ENCODE data around the gene C1orf232. TPM values are rescaled to one million over a fixed set of nuclear protein-coding genes. Genes with fewer than 3 reads are reported as not detected.

C1orf232 gene
- total RNA-seq, 1 experiment from 2014 or later: not detected

Other genes with a start within 250 kb of the C1orf232 start
- 11.1 and 13.0 TPM in 2 replicates for gene PAFAH2, start 170.9 kb downstream of the C1orf232 start, total RNA-seq (2014; rRNA removed; shearing (Covaris generic))
- gene EXTL1, start 147.2 kb downstream of the C1orf232 start, total RNA-seq (2014; rRNA removed; shearing (Covaris generic)): 0.38 and 1.1 TPM in 2 replicates
- 0.17 TPM in 1 of 2 replicates, not detected in the other for gene SLC30A2, start 122.8 kb downstream of the C1orf232 start, total RNA-seq (2014; rRNA removed; shearing (Covaris generic))
- 0.07 and 0.11 TPM in 2 replicates for gene TRIM63, start 101.3 kb downstream of the C1orf232 start, total RNA-seq (2014; rRNA removed; shearing (Covaris generic))
- gene PDIK1L, start 57.1 kb downstream of the C1orf232 start, total RNA-seq (2014; rRNA removed; shearing (Covaris generic)): 5.9 and 6.0 TPM in 2 replicates
- gene FAM110D, start 9.9 kb downstream of the C1orf232 start, total RNA-seq (2014; rRNA removed; shearing (Covaris generic)): 1.00 and 2.7 TPM in 2 replicates
- gene ZNF593, start 945 bp upstream of the C1orf232 start, total RNA-seq (2014; rRNA removed; shearing (Covaris generic)): 32.8 and 59.0 TPM in 2 replicates
- 0.22 TPM in 1 of 2 replicates, not detected in the other for gene ZNF593OS, start 2.9 kb upstream of the C1orf232 start, total RNA-seq (2014; rRNA removed; shearing (Covaris generic))
- gene CNKSR1, start 8.5 kb upstream of the C1orf232 start, total RNA-seq (2014; rRNA removed; shearing (Covaris generic)): 21.7 and 23.1 TPM in 2 replicates
- gene CATSPER4, start 21.6 kb upstream of the C1orf232 start, total RNA-seq (2014; rRNA removed; shearing (Covaris generic)): 0.10 and 0.33 TPM in 2 replicates
- 60.1 and 69.7 TPM in 2 replicates for gene CEP85, start 65.2 kb upstream of the C1orf232 start, total RNA-seq (2014; rRNA removed; shearing (Covaris generic))
- 40.8 and 56.7 TPM in 2 replicates for gene SH3BGRL3, start 111.1 kb upstream of the C1orf232 start, total RNA-seq (2014; rRNA removed; shearing (Covaris generic))
- gene UBXN11, start 137.7 kb upstream of the C1orf232 start, total RNA-seq (2014; rRNA removed; shearing (Covaris generic)): 13.4 and 14.6 TPM in 2 replicates
- gene CD52, start 149.0 kb upstream of the C1orf232 start, total RNA-seq (2014; rRNA removed; shearing (Covaris generic)): 5.1 and 8.3 TPM in 2 replicates
- 7.9 and 8.7 TPM in 2 replicates for gene CRYBG2, start 185.2 kb upstream of the C1orf232 start, total RNA-seq (2014; rRNA removed; shearing (Covaris generic))
- gene ZNF683, start 203.8 kb upstream of the C1orf232 start, total RNA-seq (2014; rRNA removed; shearing (Covaris generic)): not detected in 2 replicates
- 863 and 868 TPM in 2 replicates for gene LIN28A, start 241.9 kb upstream of the C1orf232 start, total RNA-seq (2014; rRNA removed; shearing (Covaris generic))

All from H7 (cell line).